Midbrain (tissue), 1 donor: Measurements from ENCODE around the gene CCDC159.
A peak's percentile ranks its signal among the peaks of the same experiment; 100 is the strongest.
"Not testable (repeated sequence)": the region's sequence is repeated elsewhere in the genome, so short reads cannot be mapped to it uniquely, and the experiment has no call there.

Source experiments
- DNase-seq: peaks from one replicate; lab custom pipeline; 2025; lab: John Stamatoyannopoulos, UW

Gene CCDC159

DNA sequence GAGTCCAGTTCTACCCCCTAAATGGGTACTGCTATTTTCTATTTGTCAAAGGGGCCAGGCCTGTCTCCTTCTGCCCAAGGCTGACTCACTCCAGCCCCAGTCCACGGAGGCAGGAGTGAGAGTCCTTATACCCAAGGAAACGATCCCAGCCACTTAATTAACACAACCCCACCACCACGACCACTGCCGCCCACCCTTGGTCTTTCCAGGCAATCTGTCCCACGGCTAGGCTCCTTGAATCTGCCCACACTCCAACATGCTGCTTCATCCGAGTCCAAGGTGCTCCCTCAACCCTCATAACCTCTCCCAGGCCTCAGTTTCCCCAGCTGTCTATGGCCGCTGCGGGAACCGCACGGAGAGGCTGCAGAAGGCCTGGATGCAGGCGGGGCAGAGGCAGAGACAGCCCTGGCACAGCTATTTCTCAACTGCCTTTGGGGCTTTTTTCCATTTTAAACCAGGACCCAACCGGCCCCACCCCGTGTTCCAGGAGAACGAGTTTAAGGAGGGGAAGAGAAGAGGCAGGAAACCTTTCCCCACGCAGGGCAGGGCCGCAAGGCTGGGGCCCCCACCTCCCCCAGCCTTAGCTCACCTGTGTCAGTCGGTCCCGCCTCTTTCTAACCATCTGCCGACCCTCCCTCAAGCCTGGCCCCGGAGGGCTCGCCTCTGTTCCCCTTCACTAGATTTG, 7.6 kb upstream of the CCDC159 start:
- no peak for DNase-seq

DNA sequence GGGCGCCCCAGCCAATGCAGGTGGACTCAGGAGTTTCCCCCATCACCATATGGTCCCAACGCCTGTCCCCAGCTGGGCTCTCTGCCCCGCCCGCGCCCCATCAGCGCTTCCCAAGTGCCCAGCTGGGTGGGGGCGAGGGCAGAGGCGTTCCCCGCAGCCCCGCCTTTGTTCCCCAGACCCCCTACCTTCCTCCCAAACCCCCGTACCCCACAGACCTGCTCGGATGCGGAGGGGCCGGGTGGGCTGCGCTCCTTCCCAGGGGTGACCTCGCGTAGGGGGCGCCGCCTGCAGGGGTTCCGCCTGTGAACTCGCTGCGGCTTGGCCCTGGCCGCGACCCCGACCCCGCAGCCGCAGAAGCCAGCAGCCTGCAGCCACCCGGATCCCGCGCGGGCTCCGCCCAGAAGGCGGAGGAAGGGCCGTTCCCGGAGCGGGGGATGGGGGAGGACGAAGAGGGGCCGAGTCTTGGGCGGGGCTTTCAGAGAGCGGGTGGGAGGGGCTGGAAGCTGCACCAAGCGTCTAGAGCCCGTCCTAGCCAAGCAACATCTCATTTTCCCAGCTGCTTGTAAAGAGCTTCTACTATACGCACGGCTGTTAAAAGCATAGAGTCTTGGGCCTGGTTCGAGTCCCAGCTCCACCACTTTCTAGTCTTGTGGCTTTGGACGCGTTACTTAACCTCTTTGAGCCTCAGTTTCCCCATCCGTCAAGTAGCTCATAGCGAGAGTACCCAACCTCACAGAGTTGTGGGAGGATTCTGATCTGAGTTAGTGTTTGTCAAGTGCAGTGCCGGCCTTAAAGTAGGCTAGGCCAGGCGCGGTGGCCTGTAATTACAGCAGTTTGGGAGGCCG, 6.8 kb upstream of the CCDC159 start, which contains the start of gene RAB3D:
RAB3D (minus strand) TSS at position 404 of the 845 bp plus-strand sequence. CDS start 2,258 bp downstream, outside the sequence.
- peak; percentile 81 for DNase-seq

DNA sequence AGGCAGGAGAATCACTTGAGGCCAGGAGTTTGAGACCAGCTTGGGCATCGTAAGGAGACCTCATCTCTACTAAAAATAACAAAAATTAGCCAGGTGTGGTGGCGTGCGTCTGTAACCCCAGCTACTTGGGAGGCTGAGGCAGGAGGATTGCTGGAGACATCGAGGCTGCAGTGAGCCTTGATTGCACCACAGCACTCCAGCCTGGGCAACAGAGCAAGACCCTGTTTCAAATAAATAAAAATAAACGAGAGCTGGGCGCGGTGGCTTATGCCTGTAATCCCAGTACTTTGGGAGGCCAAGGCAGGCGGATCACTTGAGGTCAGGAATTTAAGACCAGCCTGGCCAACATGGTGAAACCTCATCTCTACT, 6.2 kb upstream of the CCDC159 start:
- DNase-seq: not testable (repeated sequence)

DNA sequence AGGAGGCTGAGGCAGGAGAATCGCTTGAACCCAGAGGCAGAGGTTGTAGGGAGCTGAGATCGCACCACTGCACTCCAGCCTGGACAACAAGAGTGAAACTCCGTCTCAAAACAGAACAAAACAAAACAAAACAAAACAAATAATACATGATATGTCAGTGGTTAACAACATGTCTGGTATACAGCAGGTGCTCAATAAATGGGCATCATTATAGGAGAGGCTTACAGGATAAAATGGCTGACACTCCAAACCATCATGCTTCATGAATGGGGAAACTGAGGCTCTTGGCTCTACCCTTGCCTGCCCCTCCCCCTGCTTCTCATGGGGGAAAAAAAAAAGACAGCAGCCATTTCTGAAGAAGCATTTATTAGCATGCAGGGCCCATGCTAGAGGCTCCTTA, 3.9 kb upstream of the CCDC159 start:
- DNase-seq: no peak

DNA sequence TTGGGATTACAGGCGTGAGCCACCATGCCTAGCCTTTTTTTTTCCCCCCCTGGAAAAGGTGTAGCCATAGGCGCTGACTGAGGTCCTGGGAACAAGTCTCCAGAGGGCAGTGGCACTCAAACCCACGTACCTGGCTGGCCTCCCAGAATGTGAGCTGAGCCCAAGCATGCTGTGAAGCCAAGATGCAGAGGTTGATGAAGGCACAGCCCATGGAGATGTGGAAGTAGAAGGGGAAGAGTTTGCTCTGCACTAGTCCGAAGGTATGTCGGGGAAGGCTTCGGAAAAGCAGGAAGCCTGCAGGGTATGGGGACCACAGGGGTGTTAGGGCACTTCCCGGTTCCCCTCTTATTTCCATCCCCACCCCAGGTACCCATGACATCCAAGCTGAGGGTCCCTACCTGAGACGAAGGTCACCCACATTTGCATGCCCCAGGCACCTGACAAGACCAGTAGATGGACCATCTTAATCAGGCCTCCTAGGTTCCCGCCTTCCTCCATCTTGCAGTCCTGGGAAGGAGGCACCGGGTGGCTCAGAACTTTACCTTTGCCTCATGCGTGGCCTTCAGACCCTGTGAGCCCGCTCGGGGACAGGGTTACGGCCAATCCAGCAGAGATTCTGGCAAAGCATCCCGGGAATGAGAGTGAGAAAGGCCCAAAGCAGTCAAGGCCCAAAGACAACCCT, 1.1 kb upstream of the CCDC159 start:
- DNase-seq: no peak

DNA sequence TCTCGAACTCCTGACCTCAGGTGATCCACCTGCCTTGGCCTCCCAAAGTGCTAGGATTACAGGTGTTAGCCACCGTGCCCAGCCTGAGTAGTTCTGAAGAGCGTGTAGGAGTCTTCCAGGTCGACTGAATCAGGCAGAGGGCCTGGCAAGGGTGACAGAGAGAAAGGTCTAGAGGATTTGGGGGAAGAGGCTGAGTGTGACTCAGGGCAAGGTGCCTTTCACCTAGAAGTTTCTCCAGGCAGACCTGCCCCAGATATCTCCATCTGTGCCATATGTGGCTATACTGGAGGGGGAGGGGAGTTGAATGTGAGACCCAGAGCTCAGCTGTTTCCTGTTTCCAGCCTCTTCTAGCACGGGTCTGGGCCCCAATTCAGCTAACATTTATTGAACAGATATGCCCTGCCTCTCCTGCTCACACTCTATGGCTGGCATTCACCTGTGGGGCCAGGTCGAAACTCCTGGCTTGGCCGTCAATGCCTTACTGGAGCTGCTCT, 1.3 kb downstream of the CCDC159 start:
- DNase-seq: no peak

DNA sequence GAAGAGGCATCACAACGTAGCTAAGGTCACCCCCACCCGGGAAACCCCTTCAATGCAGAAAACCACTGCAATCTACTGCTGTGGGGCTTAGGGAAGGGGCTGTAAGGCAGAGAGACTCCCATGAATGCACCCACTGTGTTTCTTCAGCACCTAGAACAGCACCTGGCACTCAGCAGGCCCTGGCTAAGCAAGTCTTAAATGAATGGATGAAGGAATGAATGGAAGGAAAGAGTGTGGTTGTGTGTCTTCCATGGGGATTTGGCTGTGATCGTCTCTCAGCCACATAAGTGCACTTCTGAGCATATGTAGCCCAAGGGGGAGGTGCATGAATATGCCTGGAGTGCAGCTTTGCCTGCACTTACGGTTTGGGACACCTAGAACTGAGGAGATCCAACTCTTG, 2.9 kb downstream of the CCDC159 start:
- DNase-seq: no peak

DNA sequence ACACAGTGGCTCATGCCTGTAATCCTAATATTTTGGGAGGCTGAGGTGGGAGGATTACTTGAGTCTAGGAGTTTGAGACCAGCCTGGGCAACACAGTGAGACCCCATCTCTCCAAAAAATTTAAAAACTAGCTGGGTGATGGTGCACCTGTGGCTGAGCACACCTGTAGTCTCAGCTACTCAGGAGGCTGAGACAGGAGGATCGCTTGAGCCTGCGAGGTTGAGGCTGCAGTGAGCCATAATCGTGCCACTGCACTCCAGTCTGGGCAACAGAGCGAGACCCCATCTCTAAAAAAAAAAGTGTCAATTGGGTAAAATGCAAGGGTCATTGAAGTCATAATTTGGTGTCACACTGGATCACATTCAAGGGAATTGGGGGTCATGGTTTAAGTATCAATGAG, 7.8 kb downstream of the CCDC159 start:
- not testable (repeated sequence) for DNase-seq

DNA sequence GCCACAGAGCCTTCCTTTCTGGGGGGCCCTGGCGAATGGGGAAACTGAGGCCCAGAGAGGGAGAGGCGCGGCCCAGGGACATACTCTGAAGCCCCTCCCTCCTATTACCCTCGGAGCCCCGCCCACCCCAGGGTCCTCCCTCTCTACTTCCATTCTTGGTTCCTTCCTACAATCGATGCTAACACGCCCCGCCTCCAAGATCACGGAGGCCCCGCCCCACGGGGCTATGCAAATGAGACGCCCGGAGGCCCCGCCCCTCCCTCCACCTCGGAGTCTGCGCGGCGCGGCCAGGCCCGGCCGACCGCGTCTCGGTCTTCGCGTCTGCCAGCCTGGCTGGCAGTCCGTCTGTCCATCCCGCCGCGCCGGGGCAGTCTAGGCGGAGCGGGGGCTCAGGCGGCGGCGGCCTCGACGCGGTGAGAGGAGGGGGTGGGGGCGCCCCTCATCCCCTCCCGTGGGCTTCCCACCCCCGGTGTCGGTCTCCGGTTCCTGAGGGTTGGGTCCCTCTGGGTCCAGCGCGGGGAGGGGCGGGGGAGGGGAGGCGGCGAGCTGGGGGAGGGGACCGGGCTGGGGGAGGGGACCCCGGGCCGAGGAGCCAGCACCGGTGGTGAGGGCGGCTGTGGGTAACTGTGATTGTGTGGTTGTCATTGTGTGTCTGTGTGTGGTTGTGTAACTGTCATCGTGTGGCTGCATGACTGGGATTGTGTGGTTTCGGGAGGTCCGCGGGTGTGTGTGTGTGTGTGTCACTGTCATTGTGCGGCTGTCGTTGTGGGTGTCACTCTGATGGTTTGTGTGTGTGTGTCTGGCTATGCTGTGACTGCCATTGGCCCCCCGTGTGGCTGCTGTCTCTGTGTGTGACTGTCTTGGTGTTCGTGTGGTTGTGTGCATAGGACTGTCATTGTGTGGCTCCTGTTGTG, 9.1 kb downstream of the CCDC159 start, which contains the start of gene PLPPR2:
PLPPR2 (plus strand) TSS at position 273 of the 914 bp plus-strand sequence. CDS start 2,242 bp downstream, outside the sequence.
- DNase-seq: peak; percentile 82

DNA sequence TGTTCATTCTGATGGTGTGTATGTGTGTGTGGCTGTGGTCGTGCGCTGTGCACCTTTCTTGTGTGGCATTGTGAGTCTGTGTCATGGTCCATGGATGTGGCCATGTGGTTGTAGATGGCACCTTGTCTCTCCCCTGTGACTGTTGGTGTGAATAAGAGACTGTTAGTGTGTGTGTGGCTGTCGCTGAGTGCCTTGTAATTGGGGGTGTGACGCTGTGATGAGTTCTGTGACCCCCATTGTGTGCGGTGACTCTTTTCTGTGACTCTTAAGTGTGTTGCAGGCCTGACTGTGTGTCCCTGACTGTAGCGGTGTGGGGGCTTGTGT, 9.7 kb downstream of the CCDC159 start:
- no peak for DNase-seq

DNA sequence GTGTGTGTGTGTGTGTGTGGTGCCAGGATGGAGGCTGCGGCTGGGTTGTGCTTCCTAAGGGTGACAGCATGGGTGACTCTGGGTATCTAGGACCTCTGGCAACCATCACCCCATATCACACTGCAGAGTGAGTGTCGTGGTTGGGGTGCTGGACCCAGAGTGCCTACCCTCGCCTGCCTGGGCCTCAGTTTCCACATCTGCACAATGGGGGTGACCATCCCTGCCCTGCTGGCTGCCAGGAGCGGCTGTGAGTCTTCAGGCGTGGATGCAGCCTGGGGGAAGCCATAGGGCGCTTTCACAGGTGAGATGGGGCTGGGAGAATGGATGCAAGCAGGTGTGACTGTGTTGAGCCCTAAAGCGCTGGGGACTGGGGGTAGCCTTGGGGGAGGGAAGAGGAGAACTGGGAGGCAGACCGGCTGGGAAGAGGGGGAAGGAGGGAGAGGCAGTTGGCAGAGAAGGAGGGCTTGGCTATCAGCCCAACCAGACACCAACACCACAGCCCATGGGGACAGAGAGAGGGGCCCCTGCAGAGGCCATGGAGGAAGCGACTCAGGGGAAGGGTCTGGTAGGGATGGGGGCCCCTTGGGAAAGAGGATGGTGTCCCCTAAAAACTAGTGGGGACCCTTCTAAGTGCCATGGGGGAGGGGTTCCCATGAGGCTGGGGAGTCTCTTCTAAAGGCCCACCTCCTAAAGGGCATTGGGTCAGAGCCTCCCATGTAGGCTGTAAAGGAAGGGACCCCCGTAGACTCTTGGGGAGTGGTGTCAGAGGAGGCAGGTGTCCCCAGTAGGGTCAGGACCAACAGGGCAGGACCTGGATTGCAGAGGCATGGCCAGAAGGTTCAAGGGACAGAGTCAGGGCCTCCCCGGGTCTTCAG, 10.6 kb downstream of the CCDC159 start:
- DNase-seq: no peak

DNA sequence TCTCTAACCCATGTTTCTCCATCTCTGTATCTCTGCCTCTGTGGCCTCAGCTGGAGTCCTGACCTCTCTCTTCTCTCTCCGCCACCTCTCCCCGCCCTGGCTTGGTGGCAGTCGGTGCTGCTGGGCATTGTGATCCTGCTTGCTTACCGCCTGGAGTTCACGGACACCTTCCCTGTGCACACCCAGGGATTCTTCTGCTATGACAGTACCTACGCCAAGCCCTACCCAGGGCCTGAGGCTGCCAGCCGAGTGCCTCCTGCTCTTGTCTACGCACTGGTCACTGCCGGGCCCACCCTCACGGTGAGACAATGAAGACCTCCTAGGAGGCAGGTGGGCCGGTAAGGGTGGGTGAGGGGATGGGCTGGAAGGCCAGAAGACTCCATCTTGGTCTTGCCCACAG, 13.1 kb downstream of the CCDC159 start:
- no peak for DNase-seq

DNA sequence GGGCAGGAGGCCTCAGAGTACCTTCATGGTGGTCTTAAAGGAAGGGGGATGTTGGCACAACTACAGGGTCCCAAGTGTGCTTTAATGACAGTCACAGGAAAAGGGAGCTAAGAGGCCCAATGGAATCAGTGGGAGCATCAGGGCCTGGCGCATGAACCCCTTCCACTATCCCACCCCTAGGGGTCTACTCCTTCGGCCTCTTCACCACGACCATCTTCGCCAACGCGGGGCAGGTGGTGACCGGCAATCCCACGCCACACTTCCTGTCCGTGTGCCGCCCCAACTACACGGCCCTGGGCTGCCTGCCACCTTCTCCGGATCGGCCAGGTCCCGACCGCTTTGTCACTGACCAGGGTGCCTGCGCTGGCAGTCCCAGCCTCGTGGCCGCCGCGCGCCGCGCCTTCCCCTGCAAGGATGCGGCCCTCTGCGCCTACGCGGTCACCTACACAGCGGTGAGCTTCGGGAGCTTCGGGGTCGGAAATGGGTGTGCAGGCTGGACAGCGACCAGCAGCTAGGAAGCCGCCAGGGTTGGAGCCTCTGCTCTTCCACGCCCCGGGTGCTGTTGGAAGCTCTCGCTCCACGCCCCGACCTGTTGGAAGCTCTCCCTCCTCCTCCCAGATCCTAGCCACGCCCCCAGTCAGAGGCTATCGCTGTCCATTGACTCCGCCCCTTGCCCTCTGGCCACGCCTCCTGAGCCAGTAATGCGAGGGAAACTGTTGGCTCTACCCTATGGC, 14.9 kb downstream of the CCDC159 start:
- DNase-seq: no peak

DNA sequence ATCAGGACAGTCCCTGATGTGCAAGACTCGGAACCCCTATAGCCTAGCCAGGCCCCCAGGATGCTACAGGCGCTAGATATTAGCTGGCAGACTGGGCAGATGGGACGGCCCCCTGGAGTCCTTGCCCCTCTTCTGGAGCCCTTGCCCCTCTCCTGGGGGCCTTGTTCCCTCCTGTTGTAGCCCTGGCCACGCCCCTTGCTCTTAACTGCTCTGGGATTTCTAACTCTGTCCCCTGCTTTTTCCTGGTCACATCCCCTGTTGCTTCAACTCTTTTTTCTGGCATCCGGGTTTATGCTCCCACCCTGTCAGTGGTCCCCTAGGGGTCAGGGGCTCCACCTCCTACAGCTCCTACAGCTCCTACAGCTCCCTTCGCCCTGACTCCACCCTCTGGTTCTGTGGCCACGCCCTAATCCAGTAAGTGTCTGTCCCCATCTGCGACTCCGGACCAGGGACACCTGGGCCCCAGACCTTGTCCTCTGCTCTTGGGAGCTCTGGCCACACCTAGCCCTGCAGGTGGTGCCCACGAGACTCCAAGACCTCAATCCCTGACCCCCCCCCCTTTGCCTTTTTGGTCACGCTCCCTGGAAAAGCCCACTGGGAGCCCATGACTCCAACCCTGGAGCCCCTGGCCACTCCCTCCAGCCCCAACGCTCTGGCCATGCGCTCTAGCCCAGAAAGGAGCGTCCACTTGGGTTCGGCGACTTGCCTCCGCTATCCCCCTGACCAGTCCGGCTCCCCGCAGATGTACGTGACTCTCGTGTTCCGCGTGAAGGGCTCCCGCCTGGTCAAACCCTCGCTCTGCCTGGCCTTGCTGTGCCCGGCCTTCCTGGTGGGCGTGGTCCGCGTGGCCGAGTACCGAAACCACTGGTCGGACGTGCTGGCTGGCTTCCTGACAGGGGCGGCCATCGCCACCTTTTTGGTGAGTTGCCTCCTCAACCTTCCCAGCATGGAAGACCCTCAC, 15.7 kb downstream of the CCDC159 start:
- DNase-seq: no peak

DNA sequence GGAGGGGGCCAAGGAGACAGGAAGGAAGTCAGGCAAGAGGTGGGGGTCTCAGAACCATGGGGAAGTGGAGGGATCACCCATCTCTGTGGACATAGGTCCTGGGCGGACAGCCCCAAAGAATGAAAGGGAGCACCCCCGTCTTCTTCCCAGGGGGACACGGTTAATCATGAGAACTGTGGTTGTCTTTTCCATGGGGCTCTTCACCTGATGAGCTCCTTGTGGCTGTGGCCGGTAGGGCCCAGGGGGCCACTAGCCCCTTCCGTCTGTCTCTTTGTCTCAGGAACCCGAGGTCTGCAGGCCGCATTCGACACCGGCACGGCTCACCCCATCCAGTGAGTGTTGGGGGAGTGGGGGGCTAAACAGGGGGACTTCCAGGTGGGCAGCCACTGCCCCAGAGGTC, 17.6 kb downstream of the CCDC159 start:
- DNase-seq: no peak

DNA sequence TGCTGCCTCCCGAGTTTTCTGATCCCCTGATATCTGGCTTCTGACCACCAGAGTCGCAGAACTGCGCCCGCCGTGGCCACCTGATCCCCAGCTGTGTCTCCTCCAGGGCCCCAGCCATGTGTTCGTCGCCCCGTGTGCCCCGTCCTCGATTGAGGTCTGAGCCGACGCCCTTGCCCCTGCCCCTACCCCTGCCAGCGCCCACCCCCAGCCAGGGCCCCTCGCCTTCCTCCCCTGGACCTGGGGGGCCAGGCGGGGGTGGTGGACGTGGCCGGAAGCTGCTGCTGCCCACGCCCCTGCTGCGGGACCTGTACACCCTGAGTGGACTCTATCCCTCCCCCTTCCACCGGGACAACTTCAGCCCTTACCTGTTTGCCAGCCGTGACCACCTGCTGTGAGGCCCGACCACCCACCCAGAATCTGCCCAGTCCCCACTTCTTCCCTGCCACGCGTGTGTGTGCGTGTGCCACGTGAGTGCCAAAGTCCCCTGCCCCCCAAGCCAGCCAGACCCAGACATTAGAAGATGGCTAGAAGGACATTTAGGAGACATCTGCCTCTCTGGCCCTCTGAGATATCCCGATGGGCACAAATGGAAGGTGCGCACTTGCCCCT, 18.1 kb downstream of the CCDC159 start:
- DNase-seq: no peak

DNA sequence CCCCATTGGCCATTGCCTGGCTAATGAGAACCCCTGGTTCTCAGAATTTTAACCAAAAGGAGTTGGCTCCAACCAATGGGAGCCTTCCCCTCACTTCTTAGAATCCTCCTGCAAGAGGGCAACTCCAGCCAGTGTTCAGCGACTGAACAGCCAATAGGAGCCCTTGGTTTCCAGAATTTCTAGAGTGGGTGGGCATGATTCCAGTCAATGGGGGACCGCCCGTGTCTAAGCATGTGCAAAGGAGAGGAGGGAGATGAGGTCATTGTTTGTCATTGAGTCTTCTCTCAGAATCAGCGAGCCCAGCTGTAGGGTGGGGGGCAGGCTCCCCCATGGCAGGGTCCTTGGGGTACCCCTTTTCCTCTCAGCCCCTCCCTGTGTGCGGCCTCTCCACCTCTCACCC, 18.6 kb downstream of the CCDC159 start:
- no peak for DNase-seq

DNA sequence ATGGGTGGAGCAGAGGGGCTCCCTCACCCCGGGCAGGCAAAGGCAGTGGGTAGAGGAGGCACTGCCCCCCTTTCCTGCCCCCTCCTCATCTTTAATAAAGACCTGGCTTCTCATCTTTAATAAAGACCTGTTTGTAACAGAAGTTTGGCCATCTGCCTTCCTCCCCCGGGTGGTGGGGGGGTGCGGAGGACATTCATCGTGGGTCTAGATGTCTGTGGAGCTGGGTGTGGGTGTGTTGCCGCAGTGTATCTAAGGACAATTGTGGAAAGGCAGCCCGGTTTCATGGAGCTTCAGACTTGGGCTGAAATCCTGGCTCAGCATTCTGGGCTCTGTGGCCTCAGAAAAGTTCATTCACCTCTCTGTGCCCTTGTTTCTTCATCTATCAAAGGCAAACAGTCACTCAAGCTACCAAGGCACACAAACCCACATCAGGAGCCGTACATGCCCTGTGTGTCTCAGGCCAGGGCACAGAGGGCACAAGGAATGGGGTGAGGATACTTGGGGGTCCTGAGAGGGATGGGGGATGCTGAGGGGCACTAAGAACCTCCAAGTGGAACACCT, 19.3 kb downstream of the CCDC159 start:
- DNase-seq: no peak
